HepG2 (cell line): ENCODE data around the gene ACSM2A. TPM values are rescaled to one million over a fixed set of nuclear protein-coding genes. Genes with fewer than 3 reads are reported as not detected.

Source experiments
- ARHGAP35 ChIP-seq: sonication (generic); formaldehyde crosslinking; IDR thresholded peaks from 2 replicates; pipeline ENCODE4 v1.9.0; 2022; ENCODE audit warnings: mild to moderate bottlenecking, inconsistent platforms, moderate library complexity, missing genetic modification reagents, borderline replicate concordance
- FLYWCH1 ChIP-seq: sonication (generic); formaldehyde crosslinking; IDR thresholded peaks from 2 replicates; pipeline ENCODE4 v1.8.1; 2023; ENCODE audit warnings: mild to moderate bottlenecking, missing genetic modification reagents
- FOXP1 ChIP-seq, 2 experiments: fragments of 450-650 bp in 1 of 2; IDR thresholded peaks; 2 replicates each; pipeline ENCODE4 v1.6.1; 2017 to 2018; ENCODE audit warnings: antibody characterized with exemption in 1 of 2
- MEIS1 ChIP-seq: sonication (generic); formaldehyde crosslinking; IDR thresholded peaks from 2 replicates; pipeline ENCODE4 v1.9.0; 2021; ENCODE audit warnings: mild to moderate bottlenecking, missing genetic modification reagents, moderate library complexity, borderline replicate concordance
- MIER3 ChIP-seq: IDR thresholded peaks from 2 replicates; pipeline ENCODE4 v1.6.1; 2016; ENCODE audit warnings: missing compliant biosample characterization, borderline replicate concordance
- PHF21A ChIP-seq: sonication (generic); formaldehyde crosslinking; IDR thresholded peaks from 2 replicates; pipeline ENCODE4 v1.5.0; 2020; ENCODE audit warnings: mild to moderate bottlenecking, missing genetic modification reagents
- SMARCC2 ChIP-seq: fragments of 450-650 bp; IDR thresholded peaks from 2 replicates; pipeline ENCODE4 v1.6.1; 2017; ENCODE audit warnings: antibody characterized with exemption, mild to moderate bottlenecking
- TEF ChIP-seq: sonication (generic); formaldehyde crosslinking; IDR thresholded peaks from 2 replicates; pipeline ENCODE4 v1.5.0; 2020; ENCODE audit warnings: missing genetic modification reagents
- TERF1 ChIP-seq: sonication (generic); formaldehyde crosslinking; IDR thresholded peaks from 2 replicates; pipeline ENCODE4 v1.8.0; 2022; ENCODE audit warnings: mild to moderate bottlenecking, missing genetic modification reagents, moderate library complexity
- THRA ChIP-seq: sonication (generic); formaldehyde crosslinking; IDR thresholded peaks from 2 replicates; pipeline ENCODE4 v1.4.0; 2020; ENCODE audit warnings: missing genetic modification reagents, borderline replicate concordance
- ZBTB38 ChIP-seq: sonication (generic); formaldehyde crosslinking; IDR thresholded peaks from 2 replicates; pipeline ENCODE4 v1.5.1; 2020; ENCODE audit warnings: mild to moderate bottlenecking, missing genetic modification reagents
- ZBTB4 ChIP-seq: sonication (generic); formaldehyde crosslinking; IDR thresholded peaks from 2 replicates; pipeline ENCODE4 v1.4.0; 2020; ENCODE audit warnings: missing genetic modification reagents, mild to moderate bottlenecking, borderline replicate concordance
- ZFP36 ChIP-seq: fragments of 150-350 bp; IDR thresholded peaks from 2 replicates; pipeline ENCODE4 v1.6.1; 2018; ENCODE audit warnings: borderline replicate concordance, low read length, low read depth; ENCODE audit not compliant: partially characterized antibody
- ZNF10 ChIP-seq: sonication (generic); formaldehyde crosslinking; IDR thresholded peaks from 2 replicates; pipeline ENCODE4 v1.4.0; 2020; ENCODE audit warnings: mild to moderate bottlenecking, low read depth, missing genetic modification reagents, borderline replicate concordance
- ZNF354B ChIP-seq: sonication (generic); formaldehyde crosslinking; IDR thresholded peaks from 2 replicates; pipeline ENCODE4 v1.8.0; 2022; ENCODE audit warnings: mild to moderate bottlenecking, missing genetic modification reagents
- ZNF367 ChIP-seq: sonication (generic); formaldehyde crosslinking; IDR thresholded peaks from 2 replicates; pipeline ENCODE4 v1.4.0; 2020; ENCODE audit warnings: missing genetic modification reagents, borderline replicate concordance
- ZNF503 ChIP-seq: sonication (generic); formaldehyde crosslinking; IDR thresholded peaks from 2 replicates; pipeline ENCODE4 v1.4.0; 2020; ENCODE audit warnings: missing genetic modification reagents
- ZNF577 ChIP-seq: sonication (generic); formaldehyde crosslinking; IDR thresholded peaks from 2 replicates; pipeline ENCODE4 v1.4.0; 2020; ENCODE audit warnings: mild to moderate bottlenecking, low read depth, missing genetic modification reagents, borderline replicate concordance
- ZNF678 ChIP-seq: sonication (generic); formaldehyde crosslinking; IDR thresholded peaks from 2 replicates; pipeline ENCODE4 v1.4.0; 2020; ENCODE audit warnings: mild to moderate bottlenecking, missing genetic modification reagents
- ZNF780A ChIP-seq: sonication (generic); formaldehyde crosslinking; IDR thresholded peaks from 2 replicates; pipeline ENCODE4 v1.8.0; 2022; ENCODE audit warnings: mild to moderate bottlenecking, missing genetic modification reagents, moderate library complexity
- polyA plus RNA-seq, 8 experiments: library from polyadenylated mRNA; depleted of rRNA in 3 of 8; stranded (reverse) in 7 of 8; unstranded in 1 of 8; fragments of >200 nt; fragmentation: Illumina TruSeq in 4 of 8; extraction: Trizol in 4 of 8; gene quantifications; 2 replicates each; pipeline versions ENCODE4 v1.2.1 to v1.2.3, GENCODE V29; 2011 to 2016; ENCODE audit warnings: low read depth in 4 of 8, missing spikeins in 1 of 8, mixed read lengths in 1 of 8; ENCODE audit not compliant: insufficient read depth in 1 of 8
- total RNA-seq, 5 experiments: library from RNA; depleted of rRNA; stranded (reverse); fragments of >200 nt; fragmentation: Illumina TruSeq; extraction: Trizol; gene quantifications; 2 replicates each; pipeline ENCODE4 v1.2.3, GENCODE V29; 2016; ENCODE audit warnings: low read depth in 1 of 5

Gene ACSM2A
- total and polyA plus RNA-seq, 2 of the 13 experiments (the other 11 are each of a cell fraction or from before 2014, with no cell fraction given), result 11.4 to 16.3 TPM

GRCh38 chr16:20424129-20424866 is 27.0 kb upstream of the ACSM2A start (continued):
- TF ChIP-seq ZNF367 (CRISPR knock-in tag), result no peak
- 0 out of 2 replicates have a peak, but pooled peaks have one; percentile 22 for TF ChIP-seq ZBTB4
- no peak for TF ChIP-seq TEF
- TF ChIP-seq TERF1 (CRISPR knock-in tag), result no peak
- TF ChIP-seq ARHGAP35 (CRISPR knock-in tag), result no peak
- no peak for TF ChIP-seq ZNF577 (CRISPR knock-in tag)
- no peak for TF ChIP-seq FLYWCH1 (CRISPR knock-in tag)
- no peak for TF ChIP-seq ZNF354B (CRISPR knock-in tag)
- TF ChIP-seq MEIS1, result peak; percentile 97
- TF ChIP-seq FOXP1 (IDR thresholded peaks at IDR 0.05), result no peak
- peak; percentile 61; the same call in 1 of the 2 replicates for TF ChIP-seq FOXP1 (CRISPR knock-in tag; IDR thresholded peaks at IDR 0.05)
- peak; percentile 49; the same call in 1 of the 2 replicates for TF ChIP-seq ZNF780A (CRISPR knock-in tag)
- TF ChIP-seq SMARCC2, result 0 out of 2 replicates have a peak, but pooled peaks have one; percentile 50
- TF ChIP-seq ZBTB38 (CRISPR knock-in tag), result no peak
- TF ChIP-seq ZFP36, result no peak
- no peak for TF ChIP-seq ZNF10
- TF ChIP-seq MIER3, result no peak
- no peak for TF ChIP-seq ZNF678 (CRISPR knock-in tag)
- TF ChIP-seq THRA (CRISPR knock-in tag), result peak; percentile 73
- no peak; the same call in none of the 2 replicates for TF ChIP-seq ZNF503
- TF ChIP-seq PHF21A (CRISPR knock-in tag), result peak; percentile 81; the same call in 1 of the 2 replicates
